Aorta (tissue), 5 donors: Measurements from ENCODE around the gene PKN3. TPM values are rescaled to one million over a fixed set of nuclear protein-coding genes. Genes with fewer than 3 reads are reported as not detected.

Experiments
- ATAC-seq: fragments of 200-7000 bp; cut with Tn5 transposase; one replicate; pipeline ENCODE4 v1.9.1; 2022; ENCODE audit warnings: moderate library complexity; ENCODE audit not compliant: low FRiP score
- DNase-seq, 2 donors: peaks; one replicate each; pipeline ENCODE4 v3.0.0-alpha.2; 2020
- H3K27ac ChIP-seq, 2 donors: one replicate each; pipeline ENCODE4 v1.5.1; 2013; ENCODE audit warnings: low read length in 2 of 2, mild to moderate bottlenecking in 2 of 2, moderate library complexity in 2 of 2, control low read depth in 1 of 2, inconsistent platforms in 1 of 2, low read depth in 1 of 2
- H3K27me3 ChIP-seq, 2 donors: one replicate each; pipeline ENCODE4 v1.6.1; 2013; ENCODE audit warnings: control low read depth in 1 of 2, low read length in 1 of 2, mild to moderate bottlenecking in 1 of 2, moderate library complexity in 1 of 2; ENCODE audit not compliant: insufficient read depth in 2 of 2, control insufficient read depth in 1 of 2
- H3K36me3 ChIP-seq, 2 donors: one replicate each; pipeline ENCODE4 v1.6.1; 2013; ENCODE audit warnings: control low read depth in 1 of 2, low read length in 1 of 2, mild to moderate bottlenecking in 1 of 2; ENCODE audit not compliant: insufficient read depth in 2 of 2, control insufficient read depth in 1 of 2
- H3K4me1 ChIP-seq, 2 donors: one replicate each; pipeline ENCODE4 v1.6.1; 2013; ENCODE audit warnings: low read length in 2 of 2, control low read depth in 1 of 2, mild to moderate bottlenecking in 1 of 2, moderate library complexity in 1 of 2; ENCODE audit not compliant: insufficient read depth in 2 of 2, control insufficient read depth in 1 of 2
- H3K4me3 ChIP-seq, 2 donors: one replicate each; pipeline ENCODE4 v1.5.1; 2013; ENCODE audit warnings: low read length in 2 of 2, control low read depth in 1 of 2, mild to moderate bottlenecking in 1 of 2
- H3K9me3 ChIP-seq: one replicate; pipeline ENCODE4 v1.6.1; 2013; ENCODE audit warnings: mild to moderate bottlenecking, low read length; ENCODE audit not compliant: control insufficient read depth
- WGBS, 2 donors: extraction: QIAGEN DNeasy Blood & Tissue Kit; methylation state at CpG; one replicate each; pipeline ENCODE4 v1.1.7; 2013; 5-methylcytosine and 5-hydroxymethylcytosine counted together
- intact Hi-C, 2 donors: fragments of 100-400 bp; cut with DNase I; formaldehyde crosslinking; loops; one replicate each; pipeline versions ENCODE4 v1.14.2 to v1.15.0; 2022
- polyA plus RNA-seq, 2 donors: library from polyadenylated mRNA; stranded (reverse); fragments of 200-250 nt; gene quantifications; one replicate each; pipeline ENCODE4 v1.2.3, GENCODE V29; 2013
- total RNA-seq, 2 donors: library from RNA; stranded (reverse); fragmentation: NEBNext Ultra II Directional; extraction: Animal tissue kit (Norgen Biotek cat#: 25700); gene quantifications; one replicate each; pipeline ENCODE4 v1.2.1, GENCODE V29; 2021
- donor health status: healthy with polysubstance abuse.
- donor health status: Bipolar disorder and iron deficiency.
- donor health status: DM: no; HTN: no; CAD: no.
- donor health status: DM: no; HTN: no; CAD: no.
- donor health status: DM: yes; HTN: yes; CAD: no.

Gene PKN3
- total and polyA plus RNA-seq, 4 donors: 1.3 to 11.1 (median 4.8) TPM

DNA sequence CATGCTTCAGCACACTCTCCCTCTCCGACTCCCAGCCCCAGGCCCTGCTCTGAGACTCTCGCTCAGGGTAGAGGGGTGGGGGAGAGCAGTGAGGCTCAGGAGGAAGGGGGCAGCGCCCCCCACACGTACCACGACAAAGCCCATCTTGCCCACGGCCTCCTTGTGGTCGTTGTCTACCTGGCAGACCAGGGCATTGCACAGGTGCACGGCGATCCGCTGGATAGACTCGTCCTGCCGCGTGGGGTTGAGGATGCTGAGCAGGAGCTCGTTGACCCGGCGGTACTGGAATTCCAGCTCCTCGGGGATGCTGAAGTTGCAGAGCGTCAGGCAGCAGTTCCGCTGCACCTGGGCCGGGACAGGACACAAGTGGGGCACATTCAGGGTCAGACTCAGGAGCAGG lies 40.1 kb downstream of the PKN3 start:
- no peaks in the 10 kb centered on the region for H3K4me1 ChIP-seq
- H3K4me3 ChIP-seq: no peak overlapping the region
- WGBS, 2 donors: 84 to 86% methylated on average over 20 of the region's 20 CpGs
- peaks cover 0 to 3% of the 10 kb centered on the region in 2 donors for H3K36me3 ChIP-seq
- no peak for ATAC-seq
- no peaks in the 10 kb centered on the region for H3K27me3 ChIP-seq
- no peaks in the 10 kb centered on the region for H3K9me3 ChIP-seq
- no peak overlapping the region for H3K27ac ChIP-seq
- intact Hi-C loops: no loop called here
- no peak for DNase-seq

DNA sequence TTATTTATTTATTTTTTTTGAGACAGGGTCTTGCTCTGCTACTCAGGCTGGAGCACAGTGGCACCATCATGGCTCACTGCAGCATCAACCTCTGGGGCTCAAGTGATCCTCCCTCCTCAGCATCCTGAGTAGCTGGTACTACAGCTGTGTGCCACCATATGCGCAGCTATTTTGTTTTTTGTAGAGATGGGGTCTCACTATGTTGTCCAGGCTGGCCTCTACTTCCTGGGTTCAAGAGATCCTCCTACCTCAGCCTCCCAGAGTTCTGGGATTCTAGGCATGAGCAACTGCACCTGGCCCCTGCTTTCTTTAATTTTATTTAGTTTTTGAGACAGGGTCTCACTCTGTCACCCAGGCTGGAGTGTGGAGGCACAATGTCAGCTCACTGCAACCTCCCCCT lies 41.1 kb downstream of the PKN3 start:
- ATAC-seq (no peak), DNase-seq (no peak)
- no peaks in the 10 kb centered on the region for H3K4me1 ChIP-seq
- H3K27me3 ChIP-seq: no peaks in the 10 kb centered on the region
- H3K27ac ChIP-seq: no peak overlapping the region
- WGBS, 2 donors: 97 to 100% methylated on average over 1 of the region's 1 CpG
- intact Hi-C loops: no loop called here
- H3K36me3 ChIP-seq: peaks cover 0 to 3% of the 10 kb centered on the region in 2 donors
- H3K4me3 ChIP-seq: no peak overlapping the region
- no peaks in the 10 kb centered on the region for H3K9me3 ChIP-seq

DNA sequence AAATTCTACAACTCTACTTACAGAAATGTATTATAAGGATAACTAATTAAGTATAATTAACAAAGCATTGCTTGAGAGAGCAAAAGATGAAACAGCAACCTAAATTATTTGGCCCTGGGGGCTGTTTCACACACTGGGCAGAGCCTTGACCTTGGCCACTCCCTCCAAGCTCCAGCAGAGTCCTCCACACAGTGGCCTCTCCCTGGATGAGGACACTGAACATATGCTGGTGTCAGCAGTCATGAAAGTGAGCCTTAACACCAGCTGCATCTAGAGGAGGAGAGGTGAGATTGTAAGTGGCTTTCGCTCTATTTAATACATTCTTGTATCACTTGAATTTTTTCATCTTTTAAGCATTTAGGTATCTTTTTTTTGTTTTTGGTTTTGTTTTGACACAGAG lies 44.9 kb downstream of the PKN3 start:
- Histone ChIP-seq H3K4me3 (no peak overlapping the region), H3K9me3 (no peaks in the 10 kb centered on the region), H3K27me3 (no peaks in the 10 kb centered on the region), H3K4me1 (no peaks in the 10 kb centered on the region), H3K36me3 (no peaks in the 10 kb centered on the region), H3K27ac (no peak overlapping the region)
- WGBS, 2 donors: 99 to 100% methylated on average over 1 of the region's 1 CpG
- ATAC-seq: no peak
- DNase-seq: no peak
- intact Hi-C loops: no loop called here

DNA sequence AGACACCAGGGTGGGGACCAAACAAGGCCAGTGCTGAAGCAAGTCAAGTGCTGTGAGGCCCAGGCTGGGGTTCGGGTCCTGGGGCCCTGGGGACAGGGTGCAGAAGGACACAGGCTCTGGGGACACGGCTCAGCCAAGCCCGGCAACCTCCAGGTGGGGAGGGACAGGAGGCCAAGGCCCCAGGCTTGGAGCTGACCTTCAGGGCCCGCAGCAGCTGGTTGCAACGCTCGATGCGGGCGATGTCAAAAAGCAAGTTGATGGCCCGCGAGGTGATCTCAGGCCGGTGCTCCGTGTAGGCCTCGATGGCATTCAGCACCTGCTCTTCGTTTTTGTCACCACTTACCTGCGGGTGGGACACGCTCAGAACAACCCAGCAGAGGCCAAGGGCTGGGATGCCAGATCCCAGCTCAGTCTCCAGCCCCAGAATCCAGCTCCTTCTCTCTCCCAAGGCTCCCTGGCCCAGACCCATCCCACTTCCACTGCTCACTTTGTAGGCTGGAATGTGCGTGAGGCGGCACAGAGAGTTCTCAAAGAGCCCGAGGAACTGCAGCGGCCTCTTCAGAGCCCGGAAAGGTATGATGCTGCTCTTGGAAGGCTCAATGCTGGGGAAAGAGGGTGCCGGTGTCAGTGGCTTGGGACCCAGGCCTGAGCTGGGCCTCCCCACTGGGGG lies 48.8 kb downstream of the PKN3 start:
- Histone ChIP-seq H3K4me1 (no peaks in the 10 kb centered on the region), H3K9me3 (no peaks in the 10 kb centered on the region), H3K27me3 (no peaks in the 10 kb centered on the region), H3K36me3 (peaks cover 0 to 6% of the 10 kb centered on the region in 2 donors), H3K27ac (no peak overlapping the region), H3K4me3 (no peak overlapping the region)
- ATAC-seq (no peak), DNase-seq (no peak)
- 92 to 93% methylated on average over 22 of the region's 22 CpGs for WGBS, 2 donors
- intact Hi-C loops: no loop called here

DNA sequence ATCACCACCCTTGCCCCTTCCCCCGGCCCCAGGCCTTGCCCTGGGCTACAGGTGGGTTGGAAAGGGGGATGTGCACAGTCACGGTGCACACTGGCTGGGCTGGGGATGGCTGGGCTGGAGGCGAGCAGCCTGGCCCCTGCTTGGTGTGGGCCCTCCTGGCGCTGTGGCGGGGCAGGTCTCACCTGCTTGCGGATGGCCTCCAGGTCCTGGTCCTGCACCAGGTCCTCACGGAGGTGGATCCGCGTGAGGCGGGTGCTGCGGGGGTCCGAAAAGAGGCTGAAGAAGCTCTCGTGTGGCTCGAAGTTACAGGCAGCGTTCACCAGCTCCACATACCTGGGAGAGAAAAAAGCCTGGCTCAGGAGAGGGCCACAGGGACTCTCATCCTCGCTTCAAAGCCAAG lies 51.3 kb downstream of the PKN3 start:
- intact Hi-C loops: no loop called here
- Histone ChIP-seq H3K4me3 (no peak overlapping the region), H3K27ac (no peak overlapping the region), H3K9me3 (no peaks in the 10 kb centered on the region), H3K4me1 (no peaks in the 10 kb centered on the region), H3K36me3 (peaks cover 0 to 6% of the 10 kb centered on the region in 2 donors), H3K27me3 (no peaks in the 10 kb centered on the region)
- DNase-seq: no peak
- 93 to 94% methylated on average over 16 of the region's 16 CpGs for WGBS, 2 donors
- ATAC-seq: no peak

DNA sequence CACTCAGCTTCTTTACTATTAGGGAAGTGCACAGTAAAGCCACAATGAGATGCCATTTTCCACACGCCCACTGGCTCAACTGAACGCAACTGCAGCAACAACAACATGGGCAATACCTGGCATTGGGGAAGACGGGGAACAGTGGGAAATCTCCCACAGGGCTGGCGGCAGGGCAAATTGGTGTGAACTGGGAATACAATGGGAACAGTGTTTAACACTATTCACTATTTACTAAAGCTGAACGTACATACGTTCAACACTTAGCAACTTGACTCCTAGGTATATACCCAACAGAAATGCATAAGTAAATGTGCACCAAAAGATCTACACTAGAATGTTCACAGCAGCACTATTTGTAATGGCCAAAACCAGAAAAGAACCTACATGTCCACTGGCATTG lies 55.3 kb downstream of the PKN3 start:
- no peak for ATAC-seq
- H3K27me3 ChIP-seq: no peaks in the 10 kb centered on the region
- no peaks in the 10 kb centered on the region for H3K4me1 ChIP-seq
- H3K36me3 ChIP-seq: peaks cover 0 to 3% of the 10 kb centered on the region in 2 donors
- no peaks in the 10 kb centered on the region for H3K9me3 ChIP-seq
- intact Hi-C loops: no loop called here
- WGBS, 2 donors: 92 to 93% methylated on average over 6 of the region's 6 CpGs
- H3K4me3 ChIP-seq: no peak overlapping the region
- no peak overlapping the region for H3K27ac ChIP-seq
- DNase-seq: no peak

DNA sequence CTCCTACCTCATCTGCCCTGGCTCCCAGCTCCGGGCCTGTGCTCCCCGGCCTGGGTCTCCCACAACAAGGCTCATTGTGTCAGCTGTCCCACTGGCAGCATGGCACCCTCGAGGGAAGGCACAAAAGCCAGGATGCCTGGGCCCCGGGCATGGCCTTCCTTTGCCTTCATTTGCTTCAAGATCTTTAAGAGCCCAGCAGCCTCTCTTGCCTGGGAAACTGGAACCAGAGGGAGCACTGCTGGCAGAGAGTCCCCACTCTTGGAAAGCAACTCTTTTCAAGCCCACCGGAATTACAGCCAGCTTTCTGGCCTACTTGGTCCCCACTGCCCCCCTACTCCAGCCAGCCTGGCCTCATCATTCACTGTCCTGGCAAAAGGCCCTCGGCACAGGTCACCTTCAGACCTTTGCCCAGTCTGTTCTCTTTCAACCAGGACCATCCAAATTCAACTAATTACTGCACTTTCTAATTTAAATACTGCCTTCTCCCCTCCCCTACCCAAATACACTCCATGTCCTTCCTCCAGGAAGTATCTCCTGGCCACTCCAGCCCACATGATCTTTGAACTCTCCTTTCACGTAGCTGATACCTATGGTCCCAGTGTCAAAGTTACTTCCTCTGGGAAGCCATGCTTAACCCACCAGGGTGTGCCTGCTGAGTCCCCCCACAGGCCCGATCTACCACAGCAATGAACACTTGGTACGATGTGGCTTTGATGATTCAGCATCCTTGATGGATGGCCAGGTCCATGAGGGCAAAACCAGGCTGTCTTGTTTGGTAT lies 60.6 kb downstream of the PKN3 start:
- ATAC-seq (no peak), DNase-seq (no peak)
- no peak overlapping the region for H3K4me3 ChIP-seq
- H3K36me3 ChIP-seq: no peaks in the 10 kb centered on the region
- intact Hi-C loops: no loop called here
- 80 to 81% methylated on average over 9 of the region's 9 CpGs for WGBS, 2 donors
- no peaks in the 10 kb centered on the region for H3K4me1 ChIP-seq
- H3K27me3 ChIP-seq: no peaks in the 10 kb centered on the region
- no peaks in the 10 kb centered on the region for H3K9me3 ChIP-seq
- no peak overlapping the region for H3K27ac ChIP-seq

DNA sequence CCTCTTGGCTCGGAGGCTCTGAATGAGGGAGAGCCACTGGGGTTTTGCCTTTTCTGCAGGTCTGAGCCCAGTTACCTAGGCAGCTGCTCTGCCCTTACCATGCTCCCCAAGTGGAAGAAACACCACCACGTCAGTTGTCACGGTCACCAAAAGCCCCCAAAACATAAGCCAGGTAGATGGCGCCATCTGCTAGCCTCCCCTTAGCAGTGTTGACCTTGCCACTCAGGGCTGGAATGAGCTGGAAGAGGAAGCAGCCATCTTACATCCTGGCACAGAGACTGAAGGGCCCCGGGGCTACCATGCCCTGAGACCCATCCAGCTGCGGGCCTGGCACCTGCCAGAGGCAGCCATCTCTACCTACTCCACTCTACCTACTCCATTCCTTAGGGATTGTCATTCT lies 62.1 kb downstream of the PKN3 start:
- H3K27me3 ChIP-seq: no peaks in the 10 kb centered on the region
- H3K9me3 ChIP-seq: no peaks in the 10 kb centered on the region
- no peak overlapping the region for H3K27ac ChIP-seq
- WGBS, 2 donors: 74 to 85% methylated on average over 6 of the region's 6 CpGs
- H3K4me3 ChIP-seq: no peak overlapping the region
- no peak for ATAC-seq
- no peak for DNase-seq
- H3K36me3 ChIP-seq: no peaks in the 10 kb centered on the region
- intact Hi-C loops: no loop called here
- no peaks in the 10 kb centered on the region for H3K4me1 ChIP-seq

DNA sequence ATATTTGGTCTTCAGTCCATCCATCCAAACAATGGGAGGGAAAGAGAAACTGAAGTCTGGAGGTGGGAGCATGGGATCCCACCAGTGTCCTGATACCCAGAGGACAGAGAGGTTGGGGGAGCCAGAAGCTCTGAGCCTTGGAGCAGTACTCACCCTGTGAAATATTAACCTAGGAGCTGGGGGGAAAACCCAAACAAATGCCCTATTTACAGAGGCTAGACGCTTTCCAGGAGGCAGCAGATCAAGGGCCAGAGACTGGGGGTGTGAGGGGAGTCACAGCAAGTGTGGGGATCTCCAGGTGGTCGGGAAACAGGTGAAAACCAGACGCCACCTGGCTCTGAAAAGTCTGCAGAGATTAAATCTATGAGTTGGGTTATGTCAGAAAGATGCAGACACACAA lies 63.2 kb downstream of the PKN3 start:
- 84 to 85% methylated on average over 3 of the region's 3 CpGs for WGBS, 2 donors
- H3K36me3 ChIP-seq: no peaks in the 10 kb centered on the region
- H3K4me3 ChIP-seq: no peak overlapping the region
- no peaks in the 10 kb centered on the region for H3K4me1 ChIP-seq
- ATAC-seq: no peak
- H3K27me3 ChIP-seq: no peaks in the 10 kb centered on the region
- H3K27ac ChIP-seq: no peak overlapping the region
- no peak for DNase-seq
- intact Hi-C loops: no loop called here
- no peaks in the 10 kb centered on the region for H3K9me3 ChIP-seq
